ENCODE results near the gene ZNF502.

ZNF502 gene

DNA sequence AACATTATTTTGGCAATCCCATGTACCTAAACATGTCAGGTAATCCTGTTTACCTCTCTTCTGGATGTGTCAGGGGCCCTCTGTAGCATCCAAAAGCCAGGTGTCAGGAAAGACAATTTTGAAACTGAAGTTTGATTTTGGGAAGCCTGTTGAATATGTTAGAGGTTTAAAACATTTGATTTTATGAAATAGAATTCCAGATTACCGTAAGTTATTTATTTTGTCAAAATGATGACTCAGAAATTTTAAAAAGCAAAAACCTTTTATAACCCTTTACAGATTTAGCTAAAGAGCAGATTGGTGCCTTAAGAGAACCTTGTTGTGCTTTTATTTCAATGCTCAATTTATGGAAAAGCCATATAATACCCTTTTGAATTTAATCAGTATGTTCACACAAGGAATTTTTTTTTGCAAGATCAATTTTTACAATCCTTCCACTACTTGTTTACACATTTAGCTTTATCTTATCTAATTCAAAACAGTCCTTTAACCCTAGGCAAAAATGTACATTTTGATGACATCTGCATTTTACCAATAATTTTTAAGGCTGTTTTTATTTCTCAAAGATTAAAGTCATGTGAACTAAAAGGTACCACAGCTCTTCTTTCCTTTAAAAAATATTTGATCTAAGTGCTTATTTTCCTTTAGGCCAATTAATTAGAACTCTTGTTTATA is 59.1 kb downstream of the ZNF502 start:
- DNase-seq (ENCODE audit: low read depth), result no peak

DNA sequence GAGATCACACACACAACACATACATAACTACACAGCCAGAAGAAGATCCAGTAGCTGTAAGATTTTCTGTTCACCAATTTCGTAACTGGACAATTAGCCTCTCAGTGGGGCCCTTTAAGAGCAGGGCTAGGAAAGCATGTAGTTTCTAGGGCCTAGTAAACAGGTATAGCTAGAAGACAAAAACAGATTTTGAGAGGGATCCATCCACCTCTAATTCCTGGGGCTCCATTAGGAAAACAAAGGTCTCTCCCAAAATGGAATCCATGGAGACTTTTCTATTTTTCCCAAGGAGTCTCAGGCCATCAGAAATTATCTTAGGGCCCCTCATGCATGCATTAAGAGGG is 59.6 kb downstream of the ZNF502 start:
- no peak for DNase-seq (ENCODE audit: low read depth)

All from GM04504 (cell line).